ENCODE results near the gene OR1Q1.

The OR1Q1 gene

GRCh38 chr9:122657527-122657926, 43.0 kb downstream of the OR1Q1 start, which contains the start of gene OR1B1:
Gene OR1B1 (minus strand): TSS chr9:122657627.
- no peak for TF ChIP-seq CTCF (IDR thresholded peaks at IDR 0.05; ENCODE audit: low read depth, low read length, missing control alignments)
- in situ Hi-C loops (cut with HindIII; ENCODE audit: low pct_ligation_motif_present, low sequenced_read_pairs), result no loop called here
- DNase-seq, result no peak
- Histone ChIP-seq H3K27me3 (replicated peaks) (no peaks in the 10 kb centered on the region), H3K4me3 (ENCODE audit: low read depth, low read length) (no peak within 1 kb of the TSS), H3K36me3 (replicated peaks) (no peaks in the 10 kb centered on the region), H3K27ac (no peak within 1 kb of the TSS)

- Histone ChIP-seq H3K4me3 (ENCODE audit: low read depth, low read length) (no peak within 1 kb of the TSS), H3K27ac (no peak within 1 kb of the TSS), H3K27me3 (replicated peaks) (no peaks in the 10 kb centered on the region), H3K36me3 (replicated peaks) (no peaks in the 10 kb centered on the region)
- in situ Hi-C loops (cut with HindIII; ENCODE audit: low pct_ligation_motif_present, low sequenced_read_pairs), result no loop called here
- TF ChIP-seq CTCF (IDR thresholded peaks at IDR 0.05; ENCODE audit: low read depth, low read length, missing control alignments), result no peak
- DNase-seq, result no peak
These were observed 46.9 kb downstream of the OR1Q1 start, which contains the start of gene OR1L1 for GRCh38 chr9:122661416-122661815. Gene OR1L1 (plus strand): TSS chr9:122661716. CDS start chr9:122661716, 0 bp downstream.
